Dendritic cell treated with granulocyte-macrophage colony-stimulating factor and Interleukin-4, amounts not matched to agents 40 ng/mL and 50 ng/mL, for 4 days (primary cell): Measurements from ENCODE around the gene CCNI.

ENCODE experiments used
- H3K27ac Mint-ChIP-seq: one replicate; pipeline ENCODE4 v1.8.0; 2022; ENCODE audit warnings: mild to moderate bottlenecking, mixed read lengths
- H3K27me3 Mint-ChIP-seq: one replicate; pipeline ENCODE4 v1.8.0; 2022; ENCODE audit warnings: mild to moderate bottlenecking, mixed read lengths
- H3K36me3 Mint-ChIP-seq: one replicate; pipeline ENCODE4 v1.8.0; 2022; ENCODE audit warnings: low read depth, mixed read lengths
- H3K4me1 Mint-ChIP-seq: one replicate; pipeline ENCODE4 v1.8.0; 2022; ENCODE audit warnings: low read depth, mixed read lengths
- H3K4me3 Mint-ChIP-seq: one replicate; pipeline ENCODE4 v1.8.0; 2022; ENCODE audit warnings: mild to moderate bottlenecking, moderate library complexity, mixed read lengths
- H3K9me3 Mint-ChIP-seq: one replicate; pipeline ENCODE4 v1.8.0; 2022; ENCODE audit warnings: mixed read lengths
- intact Hi-C: fragments of 100-400 bp; cut with micrococcal nuclease; formaldehyde crosslinking; loops from one replicate; pipeline ENCODE4 v1.15.0; 2022

CCNI gene

DNA sequence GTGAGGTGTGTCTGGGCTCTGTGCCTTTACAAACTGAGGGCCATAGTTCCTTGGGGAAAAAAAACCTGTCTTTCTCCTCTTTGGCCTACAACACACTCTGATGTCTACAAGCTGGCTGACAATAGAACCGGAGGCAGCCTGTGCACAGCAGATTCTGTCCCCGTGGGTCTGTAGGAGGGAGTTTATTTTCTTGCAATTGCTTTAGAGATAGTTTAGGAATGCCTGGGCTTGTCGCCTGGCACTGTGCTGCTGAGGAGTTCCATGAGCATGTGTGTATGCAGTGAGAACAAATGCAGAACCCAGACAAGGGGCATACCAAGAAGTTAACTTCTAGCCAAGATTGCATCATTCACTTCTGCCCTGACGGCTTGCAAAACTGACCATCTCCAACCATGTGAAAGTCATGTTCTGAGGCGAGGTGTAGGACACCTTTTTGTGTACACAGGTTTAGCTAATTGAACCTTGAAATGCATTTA is 54.1 kb downstream of the CCNI start:
- H3K27me3 Mint-ChIP-seq: no peaks in the 10 kb centered on the region
- no peak overlapping the region for H3K27ac Mint-ChIP-seq
- no peaks in the 10 kb centered on the region for H3K4me1 Mint-ChIP-seq
- H3K4me3 Mint-ChIP-seq: no peak overlapping the region
- peaks cover 69% of the 10 kb centered on the region for H3K36me3 Mint-ChIP-seq
- intact Hi-C loops: no loop called here
- H3K9me3 Mint-ChIP-seq: no peaks in the 10 kb centered on the region

DNA sequence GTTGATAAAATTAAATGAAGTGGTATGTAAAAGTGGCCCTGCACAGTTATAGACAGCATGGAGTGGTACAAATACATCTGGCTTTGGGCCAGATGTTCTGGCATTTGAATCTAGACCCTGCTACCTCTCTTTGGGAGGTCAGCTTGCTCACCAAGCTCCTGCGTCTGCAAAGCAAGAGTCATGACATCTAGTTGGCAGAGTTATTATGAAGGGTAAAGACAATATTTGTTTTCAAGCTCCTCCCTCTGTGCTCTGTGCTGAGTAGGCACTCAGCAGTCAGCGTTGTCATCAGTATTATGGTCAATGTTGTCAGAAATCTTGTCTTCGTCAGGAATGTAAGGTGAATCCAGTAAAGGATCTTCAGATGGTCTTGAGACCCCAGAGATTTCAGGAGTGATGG is 55.8 kb downstream of the CCNI start:
- peaks cover 7% of the 10 kb centered on the region for H3K4me1 Mint-ChIP-seq

DNA sequence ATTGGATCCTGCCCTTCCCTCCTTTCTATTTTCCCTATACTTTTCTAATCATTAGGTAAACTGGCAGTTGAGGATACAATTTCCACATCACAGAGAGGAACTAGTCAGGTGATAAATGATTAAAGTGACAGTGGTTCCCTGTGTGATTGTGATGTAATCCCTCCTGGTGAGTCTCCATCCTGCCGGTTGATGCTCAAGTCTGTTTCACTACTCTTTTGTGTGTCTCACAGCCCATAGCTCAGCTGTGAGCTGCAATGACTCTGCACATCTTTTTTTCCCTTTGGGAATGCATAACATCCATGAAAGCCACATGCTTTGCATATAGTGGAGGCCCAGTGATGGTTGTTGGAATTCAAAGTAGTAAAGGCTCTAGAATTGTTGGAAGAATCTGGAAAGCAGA is 60.4 kb downstream of the CCNI start:
- H3K36me3 Mint-ChIP-seq: peaks cover 75% of the 10 kb centered on the region
- H3K9me3 Mint-ChIP-seq: no peaks in the 10 kb centered on the region
- no peaks in the 10 kb centered on the region for H3K27me3 Mint-ChIP-seq
- no peak overlapping the region for H3K4me3 Mint-ChIP-seq
- H3K4me1 Mint-ChIP-seq: peaks cover 27% of the 10 kb centered on the region
- H3K27ac Mint-ChIP-seq: no peak overlapping the region
- intact Hi-C loops: no loop called here

More for the DNA sequence above, 55.8 kb downstream of the CCNI start:
- Mint-ChIP-seq H3K4me3 (no peak overlapping the region), H3K27ac (no peak overlapping the region), H3K27me3 (no peaks in the 10 kb centered on the region), H3K9me3 (no peaks in the 10 kb centered on the region), H3K36me3 (peaks cover 74% of the 10 kb centered on the region)
- intact Hi-C loops: no loop called here

DNA sequence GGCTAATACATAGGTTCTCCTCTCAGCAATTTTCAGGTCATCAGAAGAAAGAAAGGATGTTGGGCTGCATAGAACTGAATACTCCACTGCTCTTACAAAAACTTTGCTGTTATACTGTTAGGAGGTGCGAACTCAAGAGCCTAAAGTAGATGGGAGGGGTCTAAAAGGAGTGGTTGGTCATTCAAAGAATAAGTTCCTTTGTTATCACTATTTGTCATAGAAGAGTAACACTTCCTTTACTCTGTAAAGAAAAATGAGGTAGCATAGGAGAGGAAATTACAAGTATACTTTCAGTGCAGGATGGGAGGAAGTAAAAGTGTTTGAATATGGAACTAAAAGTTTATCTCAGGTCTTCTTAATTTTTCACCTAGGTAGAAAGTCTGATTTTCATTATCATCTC is 61.5 kb downstream of the CCNI start:
- Mint-ChIP-seq H3K36me3 (peaks cover 66% of the 10 kb centered on the region), H3K4me3 (no peak overlapping the region), H3K27ac (no peak overlapping the region), H3K27me3 (no peaks in the 10 kb centered on the region), H3K9me3 (no peaks in the 10 kb centered on the region), H3K4me1 (peaks cover 36% of the 10 kb centered on the region)
- intact Hi-C loops: no loop called here

DNA sequence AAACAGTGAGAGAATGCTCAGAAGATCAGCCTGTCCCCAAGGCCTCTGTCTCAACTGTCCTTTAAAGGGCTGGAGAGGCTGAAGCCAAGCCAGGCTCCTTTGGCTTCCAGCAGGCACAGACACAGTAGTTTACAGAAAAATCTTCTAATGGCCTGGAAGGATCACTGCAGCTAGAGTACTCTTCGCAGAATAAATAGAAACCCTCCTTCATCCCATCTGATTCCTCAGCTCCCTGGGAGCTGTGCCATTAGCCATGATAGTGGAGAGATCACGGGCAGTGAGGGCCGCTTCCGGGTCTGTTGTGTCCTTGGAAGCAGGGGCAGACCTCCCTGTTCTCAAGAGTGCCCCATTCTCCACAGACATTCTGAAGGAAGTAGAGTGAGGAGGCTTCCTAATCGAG is 63.1 kb downstream of the CCNI start:
- intact Hi-C loops: no loop called here
- Mint-ChIP-seq H3K27ac (no peak overlapping the region), H3K4me3 (no peak overlapping the region), H3K27me3 (no peaks in the 10 kb centered on the region), H3K36me3 (peaks cover 70% of the 10 kb centered on the region), H3K4me1 (peaks cover 51% of the 10 kb centered on the region), H3K9me3 (no peaks in the 10 kb centered on the region)

DNA sequence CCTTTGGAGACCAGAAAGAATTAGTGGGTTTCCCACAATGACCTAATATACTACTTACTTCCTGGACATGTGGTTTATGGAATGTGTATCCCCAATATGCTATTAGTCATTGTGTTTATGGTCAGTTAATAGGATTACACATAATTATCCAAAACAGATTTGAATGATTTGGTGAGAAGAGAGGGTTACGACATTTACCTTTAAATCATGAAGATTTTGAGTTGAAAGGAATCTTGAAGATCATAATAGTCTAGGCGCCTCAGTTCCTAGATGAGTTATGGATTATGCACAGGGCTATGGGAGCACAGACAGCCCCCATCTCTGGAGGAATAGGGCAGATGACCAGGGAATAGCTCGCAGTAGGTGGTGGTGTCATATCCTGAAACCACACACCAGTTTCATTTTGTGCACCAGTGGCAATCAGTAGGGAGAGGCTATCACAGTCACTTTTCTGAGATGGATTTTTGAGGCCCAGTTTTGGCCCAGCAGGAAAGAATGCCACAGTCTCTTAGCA is 64.9 kb downstream of the CCNI start:
- intact Hi-C loops: no loop called here
- H3K9me3 Mint-ChIP-seq: no peaks in the 10 kb centered on the region
- H3K4me3 Mint-ChIP-seq: no peak overlapping the region
- no peak overlapping the region for H3K27ac Mint-ChIP-seq
- no peaks in the 10 kb centered on the region for H3K27me3 Mint-ChIP-seq
- H3K36me3 Mint-ChIP-seq: peaks cover 60% of the 10 kb centered on the region
- peaks cover 62% of the 10 kb centered on the region for H3K4me1 Mint-ChIP-seq

- intact Hi-C loops: loop anchor here (5.0 kb wide), 2 partner anchors 33 to 68 kb away; partner anchors contain the start of gene CCNI
- Mint-ChIP-seq H3K27me3 (no peaks in the 10 kb centered on the region), H3K4me3 (no peak overlapping the region), H3K36me3 (peaks cover 55% of the 10 kb centered on the region), H3K4me1 (peaks cover 60% of the 10 kb centered on the region), H3K9me3 (no peaks in the 10 kb centered on the region), H3K27ac (peak overlapping the region; percentile 81)
Measured at GRCh38 chr4:77009511-77010115, 66.2 kb downstream of the CCNI start.

- Mint-ChIP-seq H3K27me3 (no peaks in the 10 kb centered on the region), H3K4me3 (peak overlapping the region; percentile 32)
- intact Hi-C loops: loop anchor here (2.0 to 5.0 kb wide), 3 partner anchors 35 to 70 kb away; partner anchors contain the start of gene CCNI
Measured at GRCh38 chr4:77007358-77008230, 68.2 kb downstream of the CCNI start.

DNA sequence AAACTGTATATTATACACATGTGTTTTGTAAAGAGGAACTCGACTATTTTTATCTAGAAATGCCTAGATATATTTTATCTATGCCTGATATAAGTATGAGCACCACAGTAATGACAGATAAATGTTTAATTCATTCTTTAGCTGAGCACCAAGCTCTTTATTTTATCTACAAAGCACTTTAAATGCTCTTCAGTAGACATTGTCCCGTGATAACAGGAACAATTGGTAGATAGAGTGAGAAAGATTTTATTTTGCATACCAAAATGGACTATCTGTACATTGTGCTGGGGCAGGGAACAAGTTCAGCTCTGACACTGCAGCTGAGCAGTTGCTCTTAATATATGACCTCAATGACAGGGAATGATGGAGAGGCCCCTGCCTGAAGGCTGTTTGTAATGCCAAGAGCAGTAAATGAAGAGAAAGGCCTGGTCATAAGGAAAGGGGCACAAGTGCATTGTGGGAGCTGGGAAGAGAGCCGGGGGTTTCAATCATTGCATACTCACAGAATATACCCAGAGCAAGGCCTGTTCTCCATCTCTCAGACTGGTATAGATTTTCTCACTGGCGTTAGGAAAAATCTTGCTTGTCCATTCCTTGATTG is 68.9 kb downstream of the CCNI start:
- Mint-ChIP-seq H3K27me3 (no peaks in the 10 kb centered on the region), H3K36me3 (peaks cover 44% of the 10 kb centered on the region), H3K4me3 (peak overlapping the region; percentile 11), H3K27ac (peak overlapping the region; percentile 81), H3K9me3 (no peaks in the 10 kb centered on the region), H3K4me1 (peaks cover 63% of the 10 kb centered on the region)
- intact Hi-C loops: loop anchor here (2.0 to 5.0 kb wide), 3 partner anchors 35 to 70 kb away; partner anchors contain the start of gene CCNI

More at GRCh38 chr4:77007358-77008230, 68.2 kb downstream of the CCNI start:
- Mint-ChIP-seq H3K9me3 (no peaks in the 10 kb centered on the region), H3K27ac (peak overlapping the region; percentile 81), H3K36me3 (peaks cover 50% of the 10 kb centered on the region), H3K4me1 (peaks cover 56% of the 10 kb centered on the region)

DNA sequence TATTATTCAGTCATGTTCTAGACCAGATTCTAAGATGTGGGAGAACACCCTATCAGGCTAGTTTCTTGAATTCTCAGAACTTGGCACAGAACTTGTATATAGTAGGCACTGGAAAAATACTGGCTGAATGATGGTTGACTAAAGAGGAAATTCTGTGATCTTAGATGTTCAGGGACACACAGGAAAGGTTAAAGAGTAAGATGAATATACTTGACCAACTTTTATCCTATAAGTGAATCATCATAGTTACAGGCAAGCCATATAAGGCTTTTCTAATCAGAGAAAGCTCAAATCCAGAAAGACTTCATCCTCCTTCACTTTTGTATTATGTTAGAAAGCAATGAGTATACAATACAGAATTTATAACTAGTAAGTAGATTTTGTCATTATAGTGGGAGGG is 72.4 kb downstream of the CCNI start:
- Mint-ChIP-seq H3K27ac (no peak overlapping the region), H3K27me3 (no peaks in the 10 kb centered on the region), H3K9me3 (no peaks in the 10 kb centered on the region), H3K36me3 (peaks cover 44% of the 10 kb centered on the region), H3K4me3 (no peak overlapping the region), H3K4me1 (peaks cover 39% of the 10 kb centered on the region)
- intact Hi-C loops: no loop called here

DNA sequence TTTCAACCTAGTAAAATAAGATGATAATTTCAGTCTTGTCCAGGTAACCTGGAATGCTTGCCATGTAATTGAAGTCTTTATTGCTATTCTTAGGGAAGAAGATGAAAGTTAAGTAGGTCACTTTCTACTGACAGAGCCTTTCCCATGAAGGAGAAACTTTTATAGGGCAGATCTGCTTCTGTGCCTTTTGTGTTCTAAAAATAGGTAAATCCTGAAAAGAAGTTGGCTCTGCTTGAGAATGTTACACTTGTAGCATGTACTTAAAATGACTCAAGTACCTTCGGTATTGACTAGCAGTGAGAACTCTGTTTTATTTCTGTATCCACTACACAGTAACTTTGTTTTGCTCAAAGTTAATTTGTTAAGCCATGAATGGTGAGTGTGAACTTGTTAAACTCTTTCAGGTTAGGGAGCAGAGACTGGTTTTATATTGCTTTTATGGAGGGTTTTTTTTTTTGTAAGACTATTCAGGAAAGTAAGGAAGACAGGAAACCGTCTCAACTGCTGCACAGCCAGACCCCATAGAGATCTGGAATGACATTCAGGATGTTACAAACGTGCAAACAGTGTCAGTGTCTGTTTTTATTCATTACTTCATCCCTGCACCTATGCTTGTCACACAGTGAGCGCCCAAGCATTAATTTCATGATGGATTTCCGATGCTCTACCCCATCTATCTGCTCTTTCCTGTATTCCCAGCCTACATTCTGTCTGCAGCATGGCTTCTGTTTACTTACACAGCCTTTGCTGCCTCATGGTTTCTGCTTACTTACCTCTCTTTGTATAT is 73.3 kb downstream of the CCNI start:
- peaks cover 30% of the 10 kb centered on the region for H3K4me1 Mint-ChIP-seq
- H3K27me3 Mint-ChIP-seq: no peaks in the 10 kb centered on the region
- H3K27ac Mint-ChIP-seq: no peak overlapping the region
- no peaks in the 10 kb centered on the region for H3K9me3 Mint-ChIP-seq
- intact Hi-C loops: no loop called here
- peaks cover 47% of the 10 kb centered on the region for H3K36me3 Mint-ChIP-seq
- no peak overlapping the region for H3K4me3 Mint-ChIP-seq

- H3K27me3 Mint-ChIP-seq: no peaks in the 10 kb centered on the region
- H3K4me1 Mint-ChIP-seq: peaks cover 24% of the 10 kb centered on the region
- H3K4me3 Mint-ChIP-seq: no peak overlapping the region
- peaks cover 53% of the 10 kb centered on the region for H3K36me3 Mint-ChIP-seq
- intact Hi-C loops: no loop called here
- no peak overlapping the region for H3K27ac Mint-ChIP-seq
- no peaks in the 10 kb centered on the region for H3K9me3 Mint-ChIP-seq
Measured at GRCh38 chr4:77001907-77002306, 73.9 kb downstream of the CCNI start.

- no peaks in the 10 kb centered on the region for H3K27me3 Mint-ChIP-seq
- peaks cover 15% of the 10 kb centered on the region for H3K4me1 Mint-ChIP-seq
- intact Hi-C loops: no loop called here
Measured at GRCh38 chr4:76998251-76998901, 77.4 kb downstream of the CCNI start.

More at GRCh38 chr4:76998251-76998901, 77.4 kb downstream of the CCNI start:
- no peak overlapping the region for H3K4me3 Mint-ChIP-seq
- peak overlapping the region; percentile 52 for H3K27ac Mint-ChIP-seq
- no peaks in the 10 kb centered on the region for H3K9me3 Mint-ChIP-seq
- H3K36me3 Mint-ChIP-seq: peaks cover 56% of the 10 kb centered on the region
